Tibial artery (tissue), 4 donors: ENCODE results near the gene ATP9A.
A peak's percentile ranks its signal among the peaks of the same experiment; 100 is the strongest.

Experiments
- DNase-seq, 2 donors: peaks; one replicate each; pipeline ENCODE4 v3.0.0-alpha.2; 2019
- H3K27ac ChIP-seq, 2 donors: fragments of 200-600 bp; sonication (generic) in 1 of 2; 1 replicate in 1 of 2; 2 replicates in 1 of 2; pipeline ENCODE4 v1.5.1; 2018 to 2019; ENCODE audit warnings: mild to moderate bottlenecking in 1 of 2
- H3K27me3 ChIP-seq, 2 donors: fragments of 200-600 bp; sonication (generic) in 1 of 2; one replicate each; pipeline versions ENCODE4 v1.5.1 to v1.6.0; 2016 to 2019
- H3K36me3 ChIP-seq, 3 donors: fragments of 200-600 bp; sonication (generic) in 2 of 3; one replicate each; pipeline ENCODE4 v1.5.1; 2016 to 2019; ENCODE audit warnings: mild to moderate bottlenecking in 2 of 3
- H3K4me1 ChIP-seq, 4 donors: fragments of 200-600 bp; sonication (generic) in 2 of 4; 1 replicate in 3 of 4; 2 replicates in 1 of 4; pipeline ENCODE4 v1.5.1; 2016 to 2019
- H3K4me3 ChIP-seq, 2 donors: fragments of 200-600 bp; sonication (generic) in 1 of 2; 1 replicate in 1 of 2; 2 replicates in 1 of 2; pipeline ENCODE4 v1.5.1; 2018 to 2019; ENCODE audit warnings: mild to moderate bottlenecking in 2 of 2
- H3K9me3 ChIP-seq, 3 donors: fragments of 200-600 bp; sonication (generic) in 1 of 3; one replicate each; pipeline ENCODE4 v1.5.1; 2016 to 2019
- intact Hi-C: fragments of 100-400 bp; cut with DNase I; formaldehyde crosslinking; loops from one replicate; pipeline ENCODE4 v1.15.0; 2023; ENCODE audit warnings: low total_unique reads
- TF ChIP-seq, protein P1 (sequence below), 2 experiments: fragments of 200-600 bp in 1 of 2; fragments of 450-650 bp in 1 of 2; IDR thresholded peaks; one replicate each; pipeline ENCODE4 v1.5.1; 2017 to 2019; ENCODE audit warnings: antibody characterized with exemption in 2 of 2, mild to moderate bottlenecking in 1 of 2, moderate library complexity in 1 of 2

ATP9A gene

DNA sequence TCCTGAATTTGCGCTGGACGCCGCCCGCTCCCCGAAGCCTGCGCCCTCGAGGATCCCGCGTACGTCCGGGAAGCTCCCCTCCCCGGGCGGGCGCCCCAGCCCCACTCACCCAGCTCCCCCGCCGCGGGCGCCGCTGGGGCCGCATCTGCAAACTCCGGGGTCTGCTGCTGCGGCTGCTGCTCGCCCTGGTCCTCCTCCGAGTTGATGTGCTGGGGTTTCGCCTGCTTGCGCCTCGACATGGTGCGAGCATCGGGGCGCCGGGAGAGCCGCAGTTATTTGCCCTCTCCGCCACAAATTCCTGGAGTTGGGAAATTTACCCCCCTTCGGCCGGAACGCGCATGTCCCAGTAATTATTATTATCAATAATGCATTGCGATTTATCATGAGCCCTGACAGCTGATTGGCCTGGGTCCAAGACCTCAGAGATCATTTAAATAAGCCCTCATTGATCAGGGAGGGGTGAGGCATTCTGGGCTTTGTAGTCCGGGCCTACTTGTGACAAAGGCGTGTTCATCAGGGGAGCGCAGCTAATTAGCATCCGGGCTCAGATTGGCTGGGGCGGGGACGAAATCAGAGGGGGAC, 34.1 kb upstream of the ATP9A start, which contains the start of gene SALL4:
Gene SALL4 (minus strand): TSS at position 352 of the 582 bp plus-strand sequence. CDS start 113 bp downstream, at position 239.
- Histone ChIP-seq H3K27me3 (peaks cover 3 to 53% of the 10 kb centered on the region in 2 donors), H3K4me1 (peaks cover 0 to 24% (median 18%) of the 10 kb centered on the region in 4 donors), H3K9me3 (no peaks in the 10 kb centered on the region), H3K4me3 (peak within 1 kb of the TSS; percentile 7 to 28), H3K27ac (no peak within 1 kb of the TSS), H3K36me3 (no peaks in the 10 kb centered on the region)
- intact Hi-C loops, result no loop called here
- TF ChIP-seq, protein P1, sequence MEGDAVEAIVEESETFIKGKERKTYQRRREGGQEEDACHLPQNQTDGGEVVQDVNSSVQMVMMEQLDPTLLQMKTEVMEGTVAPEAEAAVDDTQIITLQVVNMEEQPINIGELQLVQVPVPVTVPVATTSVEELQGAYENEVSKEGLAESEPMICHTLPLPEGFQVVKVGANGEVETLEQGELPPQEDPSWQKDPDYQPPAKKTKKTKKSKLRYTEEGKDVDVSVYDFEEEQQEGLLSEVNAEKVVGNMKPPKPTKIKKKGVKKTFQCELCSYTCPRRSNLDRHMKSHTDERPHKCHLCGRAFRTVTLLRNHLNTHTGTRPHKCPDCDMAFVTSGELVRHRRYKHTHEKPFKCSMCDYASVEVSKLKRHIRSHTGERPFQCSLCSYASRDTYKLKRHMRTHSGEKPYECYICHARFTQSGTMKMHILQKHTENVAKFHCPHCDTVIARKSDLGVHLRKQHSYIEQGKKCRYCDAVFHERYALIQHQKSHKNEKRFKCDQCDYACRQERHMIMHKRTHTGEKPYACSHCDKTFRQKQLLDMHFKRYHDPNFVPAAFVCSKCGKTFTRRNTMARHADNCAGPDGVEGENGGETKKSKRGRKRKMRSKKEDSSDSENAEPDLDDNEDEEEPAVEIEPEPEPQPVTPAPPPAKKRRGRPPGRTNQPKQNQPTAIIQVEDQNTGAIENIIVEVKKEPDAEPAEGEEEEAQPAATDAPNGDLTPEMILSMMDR (IDR thresholded peaks at IDR 0.05), result no peak
- no peak for DNase-seq

DNA sequence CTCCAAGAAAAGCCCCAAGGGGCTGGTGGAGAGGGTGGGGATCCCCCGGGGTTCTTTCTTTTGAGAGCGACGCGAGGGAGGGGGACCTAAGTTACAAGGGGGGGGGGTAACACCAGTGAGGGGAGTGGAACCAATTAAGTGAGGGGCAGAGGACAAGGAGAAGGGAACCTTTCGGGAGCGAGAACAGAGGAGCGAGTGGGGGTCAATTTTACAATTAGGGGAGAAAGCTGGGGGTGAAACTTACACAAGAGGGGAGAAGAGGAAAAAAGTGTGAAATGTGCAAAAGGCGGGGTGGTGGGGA, 33.6 kb upstream of the ATP9A start:
- Histone ChIP-seq H3K36me3 (no peaks in the 10 kb centered on the region), H3K9me3 (no peaks in the 10 kb centered on the region), H3K27ac (no peak overlapping the region), H3K4me3 (no peak overlapping the region), H3K27me3 (peaks cover 3 to 54% of the 10 kb centered on the region in 2 donors), H3K4me1 (peaks cover 0 to 24% (median 18%) of the 10 kb centered on the region in 4 donors)
- intact Hi-C loops, result no loop called here
- DNase-seq, result no peak
- TF ChIP-seq, protein P1 (IDR thresholded peaks at IDR 0.05), result no peak

DNA sequence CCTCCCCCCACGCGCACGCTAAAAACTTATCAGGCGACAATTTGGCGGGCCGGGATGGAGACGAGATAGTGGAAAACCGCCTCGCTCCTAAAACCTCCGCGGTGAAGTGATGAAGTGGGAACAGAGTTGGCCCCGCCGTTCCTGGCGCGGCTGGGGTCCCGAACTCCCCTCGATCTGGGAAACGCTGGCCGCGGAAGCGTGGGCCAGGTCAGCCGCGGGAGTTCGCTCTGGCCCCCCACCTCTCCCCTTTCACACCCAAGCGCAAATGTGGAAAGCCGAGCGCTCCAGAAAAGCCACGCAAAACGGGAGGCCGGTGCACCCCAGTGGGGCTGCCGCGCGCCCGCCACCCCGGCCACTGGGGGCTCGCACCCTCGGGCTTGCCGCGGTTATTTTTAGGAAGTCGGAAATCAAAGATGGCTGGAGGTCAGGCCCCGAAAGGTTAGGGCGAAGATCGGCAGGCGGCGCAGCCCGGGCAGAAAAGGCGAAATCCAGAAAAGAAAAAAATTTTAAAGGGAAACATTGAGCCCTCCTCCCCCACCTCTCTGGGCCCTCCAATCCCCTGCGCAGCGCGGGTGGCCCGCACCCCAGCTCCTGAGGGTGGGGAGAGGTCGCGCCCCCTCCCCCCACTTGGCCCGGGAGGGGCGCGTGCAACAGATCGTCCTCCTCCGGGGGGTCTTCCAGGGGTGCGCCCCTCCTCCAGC, 33.1 kb upstream of the ATP9A start:
- no peaks in the 10 kb centered on the region for H3K36me3 ChIP-seq
- no peak for DNase-seq
- H3K27ac ChIP-seq, result no peak overlapping the region
- TF ChIP-seq, protein P1 (IDR thresholded peaks at IDR 0.05), result no peak
- peak overlapping the region; percentile 7 to 28 for H3K4me3 ChIP-seq
- intact Hi-C loops, result no loop called here
- peaks cover 3 to 54% of the 10 kb centered on the region in 2 donors for H3K27me3 ChIP-seq
- peaks cover 0 to 24% (median 18%) of the 10 kb centered on the region in 4 donors for H3K4me1 ChIP-seq
- H3K9me3 ChIP-seq, result no peaks in the 10 kb centered on the region

DNA sequence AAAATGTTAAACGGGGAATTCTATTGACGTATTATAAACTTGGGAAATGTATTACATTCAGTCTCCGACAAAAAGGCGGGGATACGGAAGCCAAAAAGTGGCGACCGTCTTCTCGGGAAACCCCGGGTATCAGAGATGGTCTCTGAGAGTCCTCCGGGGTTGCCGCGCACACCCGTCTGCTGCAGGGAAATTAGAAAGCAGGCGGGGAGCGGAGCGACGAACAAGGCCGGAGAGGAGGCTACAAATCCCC, 32.6 kb upstream of the ATP9A start:
- peaks cover 3 to 54% of the 10 kb centered on the region in 2 donors for H3K27me3 ChIP-seq
- TF ChIP-seq, protein P1 (IDR thresholded peaks at IDR 0.05), result no peak
- H3K27ac ChIP-seq, result no peak overlapping the region
- H3K4me1 ChIP-seq, result peaks cover 0 to 24% (median 18%) of the 10 kb centered on the region in 4 donors
- no peaks in the 10 kb centered on the region for H3K9me3 ChIP-seq
- no peak for DNase-seq
- H3K36me3 ChIP-seq, result no peaks in the 10 kb centered on the region
- intact Hi-C loops, result no loop called here
- H3K4me3 ChIP-seq, result peak overlapping the region; percentile 7 to 28

DNA sequence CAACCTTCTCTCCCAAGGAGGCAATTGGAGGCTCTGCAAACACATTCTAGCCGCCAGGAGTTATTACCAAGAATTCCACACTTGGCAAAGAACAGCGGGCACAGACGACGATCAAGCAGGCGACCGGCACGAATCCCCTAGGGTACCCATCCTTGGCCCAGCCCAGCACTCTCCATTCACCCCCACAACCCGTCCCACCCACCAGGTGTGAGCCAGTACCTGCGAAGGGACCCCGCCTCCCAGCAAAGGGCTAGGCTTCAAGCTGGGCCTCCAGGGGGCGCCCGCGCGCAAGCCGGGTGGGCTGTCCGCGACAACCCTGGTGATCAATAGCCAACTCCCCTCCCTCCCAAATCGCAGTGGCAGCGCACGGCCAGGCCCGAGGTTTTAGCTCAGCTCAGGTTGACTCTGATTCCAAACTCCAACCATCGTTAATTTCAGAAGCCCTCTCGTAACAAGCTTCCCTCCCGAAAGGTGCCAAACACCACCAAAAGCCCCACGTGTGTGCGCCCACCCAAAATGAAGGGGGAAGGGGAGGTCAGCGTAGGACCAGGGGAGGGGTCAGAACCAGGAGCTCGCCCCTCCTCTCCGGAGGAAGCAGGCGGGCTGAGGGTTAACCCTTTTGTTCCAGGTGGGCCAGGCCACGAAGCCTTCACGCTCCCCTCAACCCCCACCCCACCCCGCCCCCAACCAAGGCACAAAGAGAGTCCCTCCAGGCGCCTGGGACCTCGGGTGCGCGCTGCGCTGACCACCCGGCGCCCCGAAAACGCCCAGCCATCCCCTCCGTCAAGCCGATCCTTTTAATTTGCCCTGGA, 32.1 kb upstream of the ATP9A start:
- Histone ChIP-seq H3K4me1 (peaks cover 0 to 24% (median 18%) of the 10 kb centered on the region in 4 donors), H3K36me3 (no peaks in the 10 kb centered on the region), H3K4me3 (peak overlapping the region; percentile 7 to 28), H3K27ac (no peak overlapping the region), H3K27me3 (peaks cover 3 to 54% of the 10 kb centered on the region in 2 donors), H3K9me3 (no peaks in the 10 kb centered on the region)
- DNase-seq, result no peak
- intact Hi-C loops, result no loop called here
- TF ChIP-seq, protein P1 (IDR thresholded peaks at IDR 0.05), result peak; percentile 48 to 71
